Astrocyte (in vitro differentiated cells and primary cell): Measurements from ENCODE around the gene MLIP. TPM values are rescaled to one million over a fixed set of nuclear protein-coding genes. Genes with fewer than 3 reads are reported as not detected.
"Not testable (repeated sequence)": the region's sequence is repeated elsewhere in the genome, so short reads cannot be mapped to it uniquely, and the experiment has no call there.

ENCODE experiments used
- DNase-seq: peaks from one replicate; pipeline ENCODE4 v3.0.0-alpha.2; 2010; ENCODE audit warnings: low read depth
- FAIRE-seq: peaks from 2 replicates; lab custom pipeline; 2011; peaks lifted over from hg19 to GRCh38; lab: Jason Lieb, UNC
- H2AFZ ChIP-seq: 2 replicates; pipeline ENCODE4 v1.6.0; 2012; ENCODE audit warnings: low read depth, low read length, inconsistent platforms
- H3K27ac ChIP-seq: 2 replicates; pipeline ENCODE4 v1.5.1; 2011; ENCODE audit warnings: low read depth, low read length, inconsistent platforms
- H3K27me3 ChIP-seq: 2 replicates; pipeline ENCODE4 v1.6.0; 2011; ENCODE audit warnings: low read length, inconsistent platforms; ENCODE audit not compliant: insufficient read depth
- H3K36me3 ChIP-seq: 2 replicates; pipeline ENCODE4 v1.5.1; 2011; ENCODE audit warnings: low read length, inconsistent platforms; ENCODE audit not compliant: insufficient read depth
- H3K4me1 ChIP-seq: 2 replicates; pipeline ENCODE4 v1.5.1; 2011; ENCODE audit warnings: low read length, inconsistent platforms; ENCODE audit not compliant: insufficient read depth
- H3K4me2 ChIP-seq: 2 replicates; pipeline ENCODE4 v1.6.0; 2012; ENCODE audit warnings: low read length, inconsistent platforms
- H3K4me3 ChIP-seq: 2 replicates; pipeline ENCODE4 v1.5.1; 2011; ENCODE audit warnings: low read depth, mild to moderate bottlenecking, low read length, inconsistent platforms; ENCODE audit not compliant: insufficient read depth
- H3K79me2 ChIP-seq: 2 replicates; pipeline ENCODE4 v1.6.0; 2012; ENCODE audit warnings: mild to moderate bottlenecking, low read length, inconsistent platforms; ENCODE audit not compliant: insufficient read depth
- H3K9ac ChIP-seq: 2 replicates; pipeline ENCODE4 v1.6.0; 2012; ENCODE audit warnings: mild to moderate bottlenecking, low read length, inconsistent platforms
- H3K9me3 ChIP-seq: 2 replicates; pipeline ENCODE4 v1.5.1; 2012; ENCODE audit warnings: low read depth, mild to moderate bottlenecking, low read length, inconsistent platforms; ENCODE audit not compliant: insufficient read depth
- H4K20me1 ChIP-seq: 2 replicates; pipeline ENCODE4 v1.6.0; 2012; ENCODE audit warnings: low read length, inconsistent platforms; ENCODE audit not compliant: insufficient read depth
- H3K27ac Mint-ChIP-seq: one replicate; pipeline ENCODE4 v1.8.0; 2021; ENCODE audit warnings: mild to moderate bottlenecking, mixed read lengths; ENCODE audit not compliant: unreplicated experiment
- H3K27me3 Mint-ChIP-seq: one replicate; pipeline ENCODE4 v1.8.0; 2021; ENCODE audit warnings: low read depth, mixed read lengths; ENCODE audit not compliant: unreplicated experiment
- H3K36me3 Mint-ChIP-seq: one replicate; pipeline ENCODE4 v1.8.0; 2021; ENCODE audit warnings: low read depth, mixed read lengths; ENCODE audit not compliant: unreplicated experiment
- H3K4me1 Mint-ChIP-seq: one replicate; pipeline ENCODE4 v1.8.0; 2021; ENCODE audit warnings: low read depth, mixed read lengths; ENCODE audit not compliant: unreplicated experiment
- H3K4me3 Mint-ChIP-seq: one replicate; pipeline ENCODE4 v1.8.0; 2021; ENCODE audit warnings: mild to moderate bottlenecking, moderate library complexity, mixed read lengths; ENCODE audit not compliant: unreplicated experiment
- H3K9me3 Mint-ChIP-seq: one replicate; pipeline ENCODE4 v1.8.0; 2021; ENCODE audit warnings: mild to moderate bottlenecking, mixed read lengths; ENCODE audit not compliant: unreplicated experiment
- EZH2 ChIP-seq: IDR thresholded peaks from 2 replicates; pipeline ENCODE4 v1.6.1; 2012; ENCODE audit warnings: mild to moderate bottlenecking, low read length, inconsistent platforms; ENCODE audit not compliant: insufficient read depth
- total RNA-seq: library from RNA; stranded (reverse); gene quantifications from 2 replicates; pipeline ENCODE4 v1.2.1, GENCODE V29; 2021
- TF ChIP-seq, protein P1 (sequence below): IDR thresholded peaks from 2 replicates; pipeline ENCODE4 v1.5.1; 2011; ENCODE audit warnings: low read depth, mild to moderate bottlenecking, inconsistent platforms, low read length, moderate library complexity; ENCODE audit not compliant: insufficient read depth

The MLIP gene
- total RNA-seq, 1 donor from 2014 or later = not detected

DNA sequence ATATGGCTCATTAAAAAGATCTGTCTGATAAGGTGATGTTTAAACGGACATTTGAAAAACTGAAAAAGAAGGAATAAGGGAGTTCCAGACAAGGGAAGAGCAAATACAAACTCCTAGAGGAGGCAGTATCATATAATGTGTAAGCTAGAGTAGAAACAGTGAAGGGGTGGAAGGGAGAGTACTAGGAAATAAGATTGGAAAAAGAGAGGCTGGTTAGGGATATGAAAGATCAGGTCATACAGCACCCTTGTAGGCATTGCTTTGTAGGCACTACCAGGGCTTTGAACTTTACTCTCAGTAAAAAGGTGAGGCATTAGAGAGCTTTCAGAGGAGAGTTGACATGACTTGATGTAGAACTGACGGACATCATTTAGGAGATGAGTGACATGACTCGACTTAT, 85.7 kb downstream of the MLIP start:
- H3K9me3 ChIP-seq = no peaks in the 10 kb centered on the region
- H3K36me3 Mint-ChIP-seq = no peaks in the 10 kb centered on the region
- no peak overlapping the region for H3K4me3 ChIP-seq
- H3K27ac Mint-ChIP-seq = no peak overlapping the region
- no peak overlapping the region for H3K9ac ChIP-seq
- FAIRE-seq (no peak), DNase-seq (no peak)
- TF ChIP-seq, protein P1, sequence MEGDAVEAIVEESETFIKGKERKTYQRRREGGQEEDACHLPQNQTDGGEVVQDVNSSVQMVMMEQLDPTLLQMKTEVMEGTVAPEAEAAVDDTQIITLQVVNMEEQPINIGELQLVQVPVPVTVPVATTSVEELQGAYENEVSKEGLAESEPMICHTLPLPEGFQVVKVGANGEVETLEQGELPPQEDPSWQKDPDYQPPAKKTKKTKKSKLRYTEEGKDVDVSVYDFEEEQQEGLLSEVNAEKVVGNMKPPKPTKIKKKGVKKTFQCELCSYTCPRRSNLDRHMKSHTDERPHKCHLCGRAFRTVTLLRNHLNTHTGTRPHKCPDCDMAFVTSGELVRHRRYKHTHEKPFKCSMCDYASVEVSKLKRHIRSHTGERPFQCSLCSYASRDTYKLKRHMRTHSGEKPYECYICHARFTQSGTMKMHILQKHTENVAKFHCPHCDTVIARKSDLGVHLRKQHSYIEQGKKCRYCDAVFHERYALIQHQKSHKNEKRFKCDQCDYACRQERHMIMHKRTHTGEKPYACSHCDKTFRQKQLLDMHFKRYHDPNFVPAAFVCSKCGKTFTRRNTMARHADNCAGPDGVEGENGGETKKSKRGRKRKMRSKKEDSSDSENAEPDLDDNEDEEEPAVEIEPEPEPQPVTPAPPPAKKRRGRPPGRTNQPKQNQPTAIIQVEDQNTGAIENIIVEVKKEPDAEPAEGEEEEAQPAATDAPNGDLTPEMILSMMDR = no peak
- no peak for TF ChIP-seq EZH2
- no peaks in the 10 kb centered on the region for H3K9me3 Mint-ChIP-seq
- no peaks in the 10 kb centered on the region for H4K20me1 ChIP-seq
- no peak overlapping the region for H3K4me3 Mint-ChIP-seq
- no peak overlapping the region for H3K4me2 ChIP-seq
- no peaks in the 10 kb centered on the region for H3K27me3 Mint-ChIP-seq
- no peak overlapping the region for H3K27ac ChIP-seq
- no peak overlapping the region for H2AFZ ChIP-seq
- H3K27me3 ChIP-seq = no peaks in the 10 kb centered on the region
- H3K79me2 ChIP-seq = no peaks in the 10 kb centered on the region
- H3K4me1 Mint-ChIP-seq = peaks cover 22% of the 10 kb centered on the region
- H3K36me3 ChIP-seq = no peaks in the 10 kb centered on the region
- H3K4me1 ChIP-seq = peaks cover 7% of the 10 kb centered on the region

DNA sequence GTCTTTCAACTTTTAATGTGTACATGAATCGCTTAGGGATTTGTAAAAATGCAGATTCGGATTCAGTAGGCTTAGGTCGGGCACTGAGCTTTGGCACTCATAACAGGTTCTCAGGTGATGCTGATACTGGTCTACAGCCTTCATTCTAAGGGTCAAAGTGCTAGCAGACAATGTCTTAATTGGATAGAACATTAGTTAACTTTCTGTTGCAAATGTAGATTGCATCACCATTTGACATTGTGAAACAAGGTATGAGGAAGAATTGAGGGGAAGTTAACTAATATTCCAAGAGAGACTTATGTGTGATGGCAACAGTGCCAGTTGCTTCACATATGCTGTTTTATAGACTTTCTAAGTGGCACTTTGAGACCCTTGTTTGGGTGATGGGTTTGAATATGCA, 86.9 kb downstream of the MLIP start:
- Histone ChIP-seq H3K27me3 (no peaks in the 10 kb centered on the region), H3K9me3 (no peaks in the 10 kb centered on the region), H3K4me1 (peaks cover 7% of the 10 kb centered on the region), H3K27ac (no peak overlapping the region), H3K79me2 (no peaks in the 10 kb centered on the region), H3K4me2 (no peak overlapping the region), H3K36me3 (no peaks in the 10 kb centered on the region), H4K20me1 (no peaks in the 10 kb centered on the region), H3K4me3 (no peak overlapping the region), H3K9ac (no peak overlapping the region), H2AFZ (no peak overlapping the region)
- H3K27ac Mint-ChIP-seq = no peak overlapping the region
- no peak for DNase-seq
- H3K9me3 Mint-ChIP-seq = no peaks in the 10 kb centered on the region
- H3K4me3 Mint-ChIP-seq = no peak overlapping the region
- peaks cover 18% of the 10 kb centered on the region for H3K4me1 Mint-ChIP-seq
- no peaks in the 10 kb centered on the region for H3K36me3 Mint-ChIP-seq
- no peak for FAIRE-seq
- TF ChIP-seq, protein P1 = no peak
- no peak for TF ChIP-seq EZH2
- no peaks in the 10 kb centered on the region for H3K27me3 Mint-ChIP-seq

DNA sequence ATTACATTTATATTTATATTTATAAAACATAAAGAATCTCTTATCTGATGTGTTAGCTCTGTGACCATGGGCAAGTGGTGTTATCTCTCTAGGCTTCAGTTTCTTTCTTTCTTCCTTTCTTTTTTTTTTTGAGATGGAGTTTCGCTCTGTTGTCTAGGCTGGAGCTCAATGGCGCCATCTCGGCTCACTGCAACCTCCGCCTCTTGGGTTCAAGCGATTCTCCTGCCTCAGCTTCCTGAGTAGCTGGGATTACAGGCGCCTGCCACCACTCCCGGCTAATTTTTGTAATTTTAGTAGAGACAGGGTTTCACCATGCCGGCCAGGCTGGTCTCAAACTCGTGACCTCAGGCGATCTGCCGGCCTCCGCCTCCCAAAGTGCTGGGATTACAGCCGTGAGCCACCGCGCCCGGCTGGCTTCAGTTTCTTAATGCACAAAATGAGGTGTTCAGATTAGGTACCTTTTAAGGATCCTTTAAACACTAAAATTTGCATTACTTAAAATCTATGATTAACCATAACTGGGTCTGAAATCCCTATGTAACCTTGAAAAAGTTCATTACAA, 92.3 kb downstream of the MLIP start:
- not testable (repeated sequence) for H2AFZ ChIP-seq, H3K4me3 Mint-ChIP-seq, H3K9me3 ChIP-seq

More for the DNA sequence above, 92.3 kb downstream of the MLIP start:
- FAIRE-seq, H3K27ac ChIP-seq, H3K36me3 Mint-ChIP-seq, H3K27me3 ChIP-seq, H3K79me2 ChIP-seq, H3K27ac Mint-ChIP-seq, H3K36me3 ChIP-seq, DNase-seq, H3K9ac ChIP-seq, H3K4me1 ChIP-seq, H3K27me3 Mint-ChIP-seq, H3K4me3 ChIP-seq, H3K4me2 ChIP-seq, H4K20me1 ChIP-seq, H3K9me3 Mint-ChIP-seq: not testable (repeated sequence)
- peaks cover 11% of the 10 kb centered on the region for H3K4me1 Mint-ChIP-seq
